Neural progenitor cell (in vitro differentiated cells): Measurements from ENCODE around the gene ANKRD11.

Source experiments
- CTCF ChIP-seq: fragments of 200-600 bp; sonication (generic); IDR thresholded peaks from 2 replicates; pipeline ENCODE4 v1.5.1; 2017; ENCODE audit warnings: antibody characterized with exemption, mild to moderate bottlenecking
- EZH2 ChIP-seq: fragments of 200-600 bp; sonication (generic); IDR thresholded peaks from 2 replicates; pipeline ENCODE4 v1.6.1; 2017; ENCODE audit warnings: antibody characterized with exemption, mild to moderate bottlenecking, moderate library complexity
- EZH2phosphoT487 ChIP-seq: fragments of 200-600 bp; sonication (generic); IDR thresholded peaks from 2 replicates; pipeline ENCODE4 v1.6.1; 2017; ENCODE audit warnings: antibody characterized with exemption

- no peak for TF ChIP-seq CTCF
- TF ChIP-seq EZH2 = no peak
- TF ChIP-seq EZH2phosphoT487 = no peak
These were observed 79.5 kb downstream of the ANKRD11 start for GRCh38 chr16:89410794-89411309.
